ENCODE data around the gene PDIA6.

PDIA6 gene

DNA sequence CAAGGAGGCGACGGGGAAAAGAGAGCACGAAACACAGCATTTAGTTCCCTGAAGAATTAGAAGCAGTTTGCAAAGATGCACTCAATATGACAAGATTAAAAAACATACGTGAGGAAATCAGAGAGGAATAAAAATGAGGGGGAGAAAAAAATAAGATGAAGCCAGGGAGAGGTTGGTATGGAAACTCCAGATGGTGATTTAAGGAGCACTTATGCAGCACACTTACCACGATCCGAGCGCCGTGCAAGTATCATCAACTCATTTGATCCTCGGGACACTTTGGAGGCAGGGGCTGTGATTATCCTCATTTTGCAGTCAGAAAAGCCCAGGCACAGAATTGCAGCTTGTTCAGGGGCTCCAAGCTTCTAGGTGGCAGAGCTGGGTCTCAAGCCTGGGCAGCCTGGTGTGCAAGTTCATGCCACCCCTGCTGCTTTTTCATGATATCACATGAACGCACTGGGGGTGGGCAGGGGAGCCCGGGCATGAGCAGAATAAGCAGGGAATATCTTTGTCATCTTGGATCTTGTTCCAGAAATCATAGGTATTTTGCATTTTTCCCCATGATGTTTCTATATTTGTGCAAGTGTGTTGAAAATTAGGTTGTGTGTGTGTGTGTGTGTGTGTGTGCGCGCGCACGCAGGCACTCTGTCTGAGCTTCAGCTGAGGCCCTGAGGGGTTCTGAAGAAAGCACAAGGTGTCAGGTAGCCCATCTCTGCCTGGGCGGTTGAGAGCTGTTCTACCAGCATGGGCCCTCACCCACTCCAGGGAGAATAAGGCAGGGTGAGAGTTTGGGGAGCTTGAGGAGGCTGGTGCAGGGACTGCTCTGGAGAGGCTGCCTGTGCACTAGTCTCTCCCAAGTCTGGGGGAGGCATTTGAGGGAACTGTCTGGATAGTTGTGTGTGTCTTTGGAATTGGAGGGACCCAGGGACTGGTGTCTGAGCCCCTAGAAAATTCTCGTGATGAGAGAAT, 25.0 kb upstream of the PDIA6 start:
- Histone ChIP-seq H2AFZ (ENCODE audit: low read depth, low read length) (no peak overlapping the region), H3K36me3 (replicated peaks; ENCODE audit: low read depth, low read length) (no peaks in the 10 kb centered on the region)

DNA sequence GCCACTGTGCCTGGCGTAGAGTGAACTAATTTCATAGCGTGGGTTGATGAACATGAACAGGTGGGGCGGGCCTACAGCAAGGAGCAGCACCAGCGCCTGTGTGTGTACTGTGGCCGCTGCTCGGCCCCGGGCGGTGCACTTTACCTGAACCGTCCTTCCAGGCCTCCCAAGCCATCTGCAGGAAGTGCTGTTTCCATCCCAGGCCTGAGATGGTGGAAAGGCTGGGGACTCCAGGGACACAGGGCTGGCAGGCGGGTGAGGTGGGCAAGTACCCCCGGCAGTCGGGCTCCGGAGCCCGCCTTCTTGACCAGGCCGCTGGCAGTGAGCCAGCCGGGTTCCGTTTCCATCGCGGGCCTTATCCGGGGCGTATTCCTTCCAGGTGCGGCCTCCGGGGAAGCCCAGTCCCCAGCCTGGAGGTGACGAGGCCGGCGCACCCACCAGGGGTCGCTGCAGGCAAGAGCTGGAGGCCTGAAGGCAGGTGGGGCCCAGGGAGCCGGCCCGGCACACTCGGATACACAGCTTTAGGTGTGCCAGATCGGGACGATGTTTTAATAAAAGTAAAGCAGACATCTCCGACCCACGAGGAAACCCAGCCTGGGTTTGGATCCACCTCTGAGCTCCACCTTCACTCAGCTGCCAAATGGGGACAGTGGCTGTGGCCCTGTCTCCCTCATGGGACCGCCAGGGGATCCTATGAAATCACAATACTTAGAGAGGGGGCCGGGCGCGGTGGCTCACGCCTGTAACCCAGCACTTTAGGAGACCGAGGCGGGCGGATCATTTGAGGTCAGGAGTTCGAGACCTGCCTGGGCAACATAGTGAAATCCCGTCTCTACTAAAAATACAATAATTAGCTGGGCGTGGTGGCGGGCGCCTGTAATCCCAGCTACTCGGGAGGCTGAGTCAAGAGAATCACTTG, 22.7 kb upstream of the PDIA6 start:
- H3K27me3 ChIP-seq (ENCODE audit: low read depth, low read length), result peaks cover 19% of the 10 kb centered on the region
- peak overlapping the region; percentile 80 for H3K4me2 ChIP-seq (ENCODE audit: low read length)

More for the DNA sequence above, 25.0 kb upstream of the PDIA6 start:
- Histone ChIP-seq H3K4me3 (ENCODE audit: low read length) (no peak overlapping the region), H3K4me1 (ENCODE audit: low read length) (peaks cover 14% of the 10 kb centered on the region; the same call in 1 of the 2 replicates), H3K9me3 (ENCODE audit: insufficient read depth, low read length) (peaks cover 9% of the 10 kb centered on the region; the same call in 1 of the 2 replicates), H3K4me2 (ENCODE audit: low read length) (no peak overlapping the region), H3K79me2 (ENCODE audit: low read length) (no peaks in the 10 kb centered on the region), H4K20me1 (ENCODE audit: insufficient read depth, low read length) (no peaks in the 10 kb centered on the region), H3K27ac (ENCODE audit: low read length) (no peak overlapping the region), H3K9ac (ENCODE audit: low read length) (no peak overlapping the region), H3K27me3 (ENCODE audit: low read depth, low read length) (peaks cover 16% of the 10 kb centered on the region; the same call in 1 of the 2 replicates)
- TF ChIP-seq, protein P1, sequence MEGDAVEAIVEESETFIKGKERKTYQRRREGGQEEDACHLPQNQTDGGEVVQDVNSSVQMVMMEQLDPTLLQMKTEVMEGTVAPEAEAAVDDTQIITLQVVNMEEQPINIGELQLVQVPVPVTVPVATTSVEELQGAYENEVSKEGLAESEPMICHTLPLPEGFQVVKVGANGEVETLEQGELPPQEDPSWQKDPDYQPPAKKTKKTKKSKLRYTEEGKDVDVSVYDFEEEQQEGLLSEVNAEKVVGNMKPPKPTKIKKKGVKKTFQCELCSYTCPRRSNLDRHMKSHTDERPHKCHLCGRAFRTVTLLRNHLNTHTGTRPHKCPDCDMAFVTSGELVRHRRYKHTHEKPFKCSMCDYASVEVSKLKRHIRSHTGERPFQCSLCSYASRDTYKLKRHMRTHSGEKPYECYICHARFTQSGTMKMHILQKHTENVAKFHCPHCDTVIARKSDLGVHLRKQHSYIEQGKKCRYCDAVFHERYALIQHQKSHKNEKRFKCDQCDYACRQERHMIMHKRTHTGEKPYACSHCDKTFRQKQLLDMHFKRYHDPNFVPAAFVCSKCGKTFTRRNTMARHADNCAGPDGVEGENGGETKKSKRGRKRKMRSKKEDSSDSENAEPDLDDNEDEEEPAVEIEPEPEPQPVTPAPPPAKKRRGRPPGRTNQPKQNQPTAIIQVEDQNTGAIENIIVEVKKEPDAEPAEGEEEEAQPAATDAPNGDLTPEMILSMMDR (IDR thresholded peaks at IDR 0.05; ENCODE audit: low read depth, low read length), result no peak
- TF ChIP-seq EZH2phosphoT487 (IDR thresholded peaks at IDR 0.05; ENCODE audit: low read depth), result no peak

DNA sequence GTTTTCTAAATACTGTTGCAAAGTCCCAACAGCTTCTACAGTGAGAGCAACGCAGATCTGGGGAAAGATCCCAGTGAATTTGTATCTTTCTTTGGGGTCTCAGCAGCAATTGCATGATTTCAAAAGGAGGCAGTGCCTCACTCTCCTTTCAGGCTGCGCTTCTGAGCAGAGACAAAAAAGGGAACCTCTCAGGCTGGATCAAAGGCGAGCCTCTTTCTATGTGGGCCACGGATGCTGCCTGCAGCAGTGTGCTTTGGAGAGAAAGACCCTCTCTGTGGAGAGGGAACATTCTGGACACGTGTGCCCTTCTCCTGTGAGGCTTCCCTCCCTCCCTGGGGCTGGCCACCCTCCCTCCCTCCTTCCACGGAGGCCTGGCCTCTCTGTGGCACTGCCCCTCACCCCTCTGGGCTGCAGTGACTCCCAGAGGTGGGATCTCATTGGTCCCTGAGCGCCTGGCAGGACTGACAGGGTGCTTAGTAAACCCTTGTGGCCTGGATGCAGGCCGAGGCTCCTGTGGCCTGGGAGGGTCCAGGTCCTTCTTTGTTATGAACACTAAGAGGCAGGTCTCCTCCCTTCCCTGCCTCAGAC, 21.6 kb upstream of the PDIA6 start:
- peaks cover 26% of the 10 kb centered on the region for H3K27me3 ChIP-seq (ENCODE audit: low read depth, low read length)
- no peaks in the 10 kb centered on the region for H3K79me2 ChIP-seq (ENCODE audit: low read length)
- H3K9me3 ChIP-seq (ENCODE audit: insufficient read depth, low read length), result no peaks in the 10 kb centered on the region
- H3K4me3 ChIP-seq (ENCODE audit: low read length), result no peak overlapping the region
- H3K36me3 ChIP-seq (replicated peaks; ENCODE audit: low read depth, low read length), result no peaks in the 10 kb centered on the region
- no peak overlapping the region for H3K4me2 ChIP-seq (ENCODE audit: low read length)
- H3K4me1 ChIP-seq (ENCODE audit: low read length), result peaks cover 20% of the 10 kb centered on the region
- H3K27ac ChIP-seq (ENCODE audit: low read length), result no peak overlapping the region
- TF ChIP-seq EZH2phosphoT487 (IDR thresholded peaks at IDR 0.05; ENCODE audit: low read depth), result no peak
- TF ChIP-seq, protein P1 (IDR thresholded peaks at IDR 0.05; ENCODE audit: low read depth, low read length), result no peak
- no peaks in the 10 kb centered on the region for H4K20me1 ChIP-seq (ENCODE audit: insufficient read depth, low read length)
- H3K9ac ChIP-seq (ENCODE audit: low read length), result no peak overlapping the region
- peak overlapping the region; percentile 27; the same call in 1 of the 2 replicates for H2AFZ ChIP-seq (ENCODE audit: low read depth, low read length)

More for the DNA sequence above, 22.7 kb upstream of the PDIA6 start:
- TF ChIP-seq, protein P1 (IDR thresholded peaks at IDR 0.05; ENCODE audit: low read depth, low read length), result peak; percentile 94
- TF ChIP-seq EZH2phosphoT487 (IDR thresholded peaks at IDR 0.05; ENCODE audit: low read depth), result no peak
- Histone ChIP-seq H3K9ac (ENCODE audit: low read length) (peak overlapping the region; percentile 54; the same call in 1 of the 2 replicates), H3K4me1 (ENCODE audit: low read length) (peaks cover 20% of the 10 kb centered on the region), H3K36me3 (replicated peaks; ENCODE audit: low read depth, low read length) (no peaks in the 10 kb centered on the region), H2AFZ (ENCODE audit: low read depth, low read length) (peak overlapping the region; percentile 88), H3K79me2 (ENCODE audit: low read length) (no peaks in the 10 kb centered on the region), H4K20me1 (ENCODE audit: insufficient read depth, low read length) (no peaks in the 10 kb centered on the region), H3K4me3 (ENCODE audit: low read length) (peak overlapping the region; percentile 73), H3K9me3 (ENCODE audit: insufficient read depth, low read length) (no peaks in the 10 kb centered on the region), H3K27ac (ENCODE audit: low read length) (no peak overlapping the region)

Measured in OCI-LY3 (cell line).